ENCODE data around the gene BRAF. TPM values are rescaled to one million over a fixed set of nuclear protein-coding genes. Genes with fewer than 3 reads are reported as not detected.

Gene BRAF
- total RNA-seq, 1 donor from 2014 or later, result 26.0 TPM

DNA sequence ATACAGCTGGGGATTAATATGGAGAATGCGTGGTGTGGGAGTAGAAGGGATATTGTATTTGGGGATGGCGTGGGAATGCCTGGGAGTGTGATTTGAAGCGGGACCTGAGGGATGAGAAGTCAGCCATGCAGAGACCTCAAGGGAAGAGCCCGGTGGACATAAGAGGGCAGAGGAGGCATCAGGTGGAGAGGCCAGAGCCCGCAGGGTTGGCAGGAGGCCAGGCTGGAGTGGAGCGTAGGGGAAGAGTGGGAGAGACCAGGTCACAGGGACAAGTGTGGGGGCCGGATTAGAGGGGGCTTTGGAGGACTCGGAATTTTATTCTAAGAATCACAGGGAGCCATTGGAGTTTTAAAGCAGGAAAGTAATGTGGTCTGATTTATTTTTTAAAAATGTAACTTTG is 226.3 kb downstream of the BRAF start:
- H3K4me1 Mint-ChIP-seq (ENCODE audit: low read depth, unreplicated experiment), result peaks cover 21% of the 10 kb centered on the region
- no peak overlapping the region for H3K4me3 ChIP-seq (ENCODE audit: insufficient read depth, low read depth, low read length)
- FAIRE-seq, result no peak

DNA sequence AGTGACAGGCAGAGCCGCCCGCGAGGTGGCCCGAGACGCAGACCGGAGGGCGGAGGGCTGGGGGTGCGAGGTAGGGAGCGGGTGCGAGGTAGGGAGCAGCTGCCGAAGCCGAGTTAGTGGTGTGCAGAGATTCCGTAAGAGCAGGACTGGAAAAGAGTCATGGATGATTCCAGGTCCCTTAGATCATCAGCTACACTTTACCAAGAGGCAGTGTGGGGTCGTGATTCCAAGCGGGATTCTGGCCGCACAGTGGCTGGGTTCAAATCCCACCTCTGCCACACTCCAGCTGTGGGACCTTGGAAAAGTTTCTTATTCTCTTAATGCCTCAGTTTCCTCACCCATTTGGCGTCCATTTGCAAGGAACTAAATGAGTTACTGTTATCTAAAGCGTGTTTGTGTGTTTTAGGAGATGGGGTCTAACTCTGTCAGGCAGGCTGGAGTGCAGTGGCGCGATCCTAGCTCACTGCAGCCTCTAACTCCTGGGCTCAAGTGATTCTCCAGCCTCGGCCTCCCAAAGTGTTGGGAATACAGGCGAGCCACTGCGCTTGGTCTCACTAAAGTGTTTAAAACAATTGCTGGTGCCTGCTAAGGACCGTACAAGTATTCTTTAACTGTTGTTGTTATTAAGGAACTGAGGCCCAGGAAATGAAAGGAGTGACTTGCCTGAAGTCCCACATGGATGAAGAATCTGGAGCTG is 227.1 kb downstream of the BRAF start:
- Histone ChIP-seq H3K27me3 (ENCODE audit: insufficient read depth, low read length) (no peaks in the 10 kb centered on the region), H3K4me1 (ENCODE audit: insufficient read depth, low read length) (peaks cover 8% of the 10 kb centered on the region), H3K4me2 (ENCODE audit: low read length) (peak overlapping the region; percentile 81), H3K4me3 (ENCODE audit: insufficient read depth, low read depth, low read length) (peak overlapping the region; percentile 86), H4K20me1 (ENCODE audit: insufficient read depth, low read length) (peaks cover 41% of the 10 kb centered on the region), H2AFZ (ENCODE audit: low read depth, low read length) (peak overlapping the region; percentile 96), H3K9ac (ENCODE audit: low read length) (peak overlapping the region; percentile 88), H3K79me2 (ENCODE audit: insufficient read depth, low read length) (peaks cover 59% of the 10 kb centered on the region), H3K9me3 (ENCODE audit: insufficient read depth, low read depth, low read length) (no peaks in the 10 kb centered on the region), H3K27ac (ENCODE audit: low read depth, low read length) (peak overlapping the region; percentile 91), H3K36me3 (ENCODE audit: insufficient read depth, low read length) (no peaks in the 10 kb centered on the region)
- Mint-ChIP-seq H3K36me3 (ENCODE audit: low read depth, unreplicated experiment) (peaks cover 7% of the 10 kb centered on the region), H3K27me3 (ENCODE audit: low read depth, unreplicated experiment) (no peaks in the 10 kb centered on the region), H3K4me1 (ENCODE audit: low read depth, unreplicated experiment) (peaks cover 18% of the 10 kb centered on the region), H3K4me3 (ENCODE audit: unreplicated experiment) (peak overlapping the region; percentile 98), H3K9me3 (ENCODE audit: unreplicated experiment) (peaks cover 2% of the 10 kb centered on the region), H3K27ac (ENCODE audit: unreplicated experiment) (peak overlapping the region; percentile 99)
- no peak for FAIRE-seq
- DNase-seq (ENCODE audit: low read depth), result peak; percentile 53
- TF ChIP-seq, protein P1, sequence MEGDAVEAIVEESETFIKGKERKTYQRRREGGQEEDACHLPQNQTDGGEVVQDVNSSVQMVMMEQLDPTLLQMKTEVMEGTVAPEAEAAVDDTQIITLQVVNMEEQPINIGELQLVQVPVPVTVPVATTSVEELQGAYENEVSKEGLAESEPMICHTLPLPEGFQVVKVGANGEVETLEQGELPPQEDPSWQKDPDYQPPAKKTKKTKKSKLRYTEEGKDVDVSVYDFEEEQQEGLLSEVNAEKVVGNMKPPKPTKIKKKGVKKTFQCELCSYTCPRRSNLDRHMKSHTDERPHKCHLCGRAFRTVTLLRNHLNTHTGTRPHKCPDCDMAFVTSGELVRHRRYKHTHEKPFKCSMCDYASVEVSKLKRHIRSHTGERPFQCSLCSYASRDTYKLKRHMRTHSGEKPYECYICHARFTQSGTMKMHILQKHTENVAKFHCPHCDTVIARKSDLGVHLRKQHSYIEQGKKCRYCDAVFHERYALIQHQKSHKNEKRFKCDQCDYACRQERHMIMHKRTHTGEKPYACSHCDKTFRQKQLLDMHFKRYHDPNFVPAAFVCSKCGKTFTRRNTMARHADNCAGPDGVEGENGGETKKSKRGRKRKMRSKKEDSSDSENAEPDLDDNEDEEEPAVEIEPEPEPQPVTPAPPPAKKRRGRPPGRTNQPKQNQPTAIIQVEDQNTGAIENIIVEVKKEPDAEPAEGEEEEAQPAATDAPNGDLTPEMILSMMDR (IDR thresholded peaks at IDR 0.05; ENCODE audit: insufficient read depth, low read depth, low read length), result no peak
- no peak for TF ChIP-seq EZH2 (IDR thresholded peaks at IDR 0.05; ENCODE audit: insufficient read depth, low read length)

More for the DNA sequence above, 226.3 kb downstream of the BRAF start:
- Histone ChIP-seq H3K9ac (ENCODE audit: low read length) (no peak overlapping the region), H3K27ac (ENCODE audit: low read depth, low read length) (no peak overlapping the region), H3K9me3 (ENCODE audit: insufficient read depth, low read depth, low read length) (no peaks in the 10 kb centered on the region), H3K4me1 (ENCODE audit: insufficient read depth, low read length) (peaks cover 8% of the 10 kb centered on the region), H4K20me1 (ENCODE audit: insufficient read depth, low read length) (peaks cover 47% of the 10 kb centered on the region), H3K27me3 (ENCODE audit: insufficient read depth, low read length) (no peaks in the 10 kb centered on the region), H2AFZ (ENCODE audit: low read depth, low read length) (no peak overlapping the region), H3K36me3 (ENCODE audit: insufficient read depth, low read length) (no peaks in the 10 kb centered on the region), H3K4me2 (ENCODE audit: low read length) (peak overlapping the region; percentile 81), H3K79me2 (ENCODE audit: insufficient read depth, low read length) (peaks cover 68% of the 10 kb centered on the region)
- peaks cover 13% of the 10 kb centered on the region for H3K36me3 Mint-ChIP-seq (ENCODE audit: low read depth, unreplicated experiment)
- TF ChIP-seq, protein P1 (IDR thresholded peaks at IDR 0.05; ENCODE audit: insufficient read depth, low read depth, low read length), result no peak
- no peak for TF ChIP-seq EZH2 (IDR thresholded peaks at IDR 0.05; ENCODE audit: insufficient read depth, low read length)
- H3K4me3 Mint-ChIP-seq (ENCODE audit: unreplicated experiment), result peak overlapping the region; percentile 98
- H3K27me3 Mint-ChIP-seq (ENCODE audit: low read depth, unreplicated experiment), result no peaks in the 10 kb centered on the region
- H3K27ac Mint-ChIP-seq (ENCODE audit: unreplicated experiment), result peak overlapping the region; percentile 99
- no peak for DNase-seq (ENCODE audit: low read depth)
- peaks cover 2% of the 10 kb centered on the region for H3K9me3 Mint-ChIP-seq (ENCODE audit: unreplicated experiment)

Data from astrocyte (in vitro differentiated cells and primary cell).